C4-2B (cell line): ENCODE data around the gene TMEM89.

ENCODE experiments used
- H3K27ac ChIP-seq: fragments of 450-650 bp; 2 replicates; pipeline ENCODE4 v1.5.1; 2017
- ZFX ChIP-seq: fragments of 450-650 bp; IDR thresholded peaks from 2 replicates; pipeline ENCODE4 v1.6.1; 2017
- TF ChIP-seq, protein P1 (sequence below): fragments of 450-650 bp; conservative IDR thresholded peaks from 2 replicates; pipeline ENCODE4 v1.5.1; 2017; ENCODE audit warnings: mild to moderate bottlenecking

The TMEM89 gene

DNA sequence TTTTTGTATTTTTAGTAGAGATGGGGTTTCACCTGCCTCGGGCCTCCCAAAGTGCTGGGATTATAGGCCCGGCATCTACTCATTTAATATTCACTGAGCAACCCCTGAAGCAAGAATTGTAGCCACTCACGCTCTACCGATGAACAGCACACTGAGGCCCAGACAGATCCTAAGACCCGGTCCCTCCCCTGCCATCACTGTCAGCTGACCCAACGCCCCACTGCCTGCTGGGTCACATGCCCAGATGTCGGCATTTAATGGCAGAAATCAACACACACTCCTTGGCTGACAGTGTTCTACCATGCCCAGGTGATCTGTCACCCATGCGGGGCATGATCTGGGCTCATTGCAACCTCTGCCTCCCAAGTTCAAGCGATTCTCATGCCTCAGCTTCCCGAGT is 3.2 kb upstream of the TMEM89 start:
- no peak for TF ChIP-seq ZFX
- TF ChIP-seq, protein P1, sequence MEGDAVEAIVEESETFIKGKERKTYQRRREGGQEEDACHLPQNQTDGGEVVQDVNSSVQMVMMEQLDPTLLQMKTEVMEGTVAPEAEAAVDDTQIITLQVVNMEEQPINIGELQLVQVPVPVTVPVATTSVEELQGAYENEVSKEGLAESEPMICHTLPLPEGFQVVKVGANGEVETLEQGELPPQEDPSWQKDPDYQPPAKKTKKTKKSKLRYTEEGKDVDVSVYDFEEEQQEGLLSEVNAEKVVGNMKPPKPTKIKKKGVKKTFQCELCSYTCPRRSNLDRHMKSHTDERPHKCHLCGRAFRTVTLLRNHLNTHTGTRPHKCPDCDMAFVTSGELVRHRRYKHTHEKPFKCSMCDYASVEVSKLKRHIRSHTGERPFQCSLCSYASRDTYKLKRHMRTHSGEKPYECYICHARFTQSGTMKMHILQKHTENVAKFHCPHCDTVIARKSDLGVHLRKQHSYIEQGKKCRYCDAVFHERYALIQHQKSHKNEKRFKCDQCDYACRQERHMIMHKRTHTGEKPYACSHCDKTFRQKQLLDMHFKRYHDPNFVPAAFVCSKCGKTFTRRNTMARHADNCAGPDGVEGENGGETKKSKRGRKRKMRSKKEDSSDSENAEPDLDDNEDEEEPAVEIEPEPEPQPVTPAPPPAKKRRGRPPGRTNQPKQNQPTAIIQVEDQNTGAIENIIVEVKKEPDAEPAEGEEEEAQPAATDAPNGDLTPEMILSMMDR: no peak
- H3K27ac ChIP-seq: peak overlapping the region; percentile 67

DNA sequence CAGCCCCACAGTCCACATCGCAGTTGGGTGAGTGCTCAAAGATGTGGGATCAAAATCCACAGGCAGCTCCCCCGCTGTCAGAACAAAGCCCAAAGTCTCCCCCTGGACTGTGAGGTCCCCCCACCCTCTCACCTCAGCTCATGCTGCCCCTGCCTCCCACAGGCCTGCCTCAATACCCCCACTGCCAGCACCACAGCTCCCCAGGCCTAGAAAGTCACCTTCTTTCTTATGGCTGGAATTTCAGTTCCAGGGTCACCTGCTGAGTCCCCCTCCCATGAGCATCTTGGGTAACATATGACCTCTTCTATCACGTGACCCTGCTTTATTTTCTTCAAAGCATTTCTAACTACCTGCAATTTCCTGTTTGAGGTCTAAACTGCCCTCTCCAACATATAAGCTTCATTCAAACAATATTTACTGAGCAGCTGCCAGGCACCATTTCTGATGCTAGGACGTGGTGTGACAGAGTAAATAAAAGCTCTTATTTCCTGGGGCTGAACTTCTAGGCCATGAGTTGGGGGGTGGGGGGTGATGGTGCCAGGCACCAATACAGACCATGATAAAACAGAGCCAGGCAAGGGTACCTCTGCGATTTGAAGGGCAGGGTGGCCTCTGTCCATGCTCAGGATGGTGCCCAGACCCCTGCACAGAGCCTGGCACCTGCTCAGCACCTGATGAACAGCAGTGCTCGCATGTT is 2.4 kb upstream of the TMEM89 start:
- TF ChIP-seq, protein P1: no peak
- peak overlapping the region; percentile 67 for H3K27ac ChIP-seq

DNA sequence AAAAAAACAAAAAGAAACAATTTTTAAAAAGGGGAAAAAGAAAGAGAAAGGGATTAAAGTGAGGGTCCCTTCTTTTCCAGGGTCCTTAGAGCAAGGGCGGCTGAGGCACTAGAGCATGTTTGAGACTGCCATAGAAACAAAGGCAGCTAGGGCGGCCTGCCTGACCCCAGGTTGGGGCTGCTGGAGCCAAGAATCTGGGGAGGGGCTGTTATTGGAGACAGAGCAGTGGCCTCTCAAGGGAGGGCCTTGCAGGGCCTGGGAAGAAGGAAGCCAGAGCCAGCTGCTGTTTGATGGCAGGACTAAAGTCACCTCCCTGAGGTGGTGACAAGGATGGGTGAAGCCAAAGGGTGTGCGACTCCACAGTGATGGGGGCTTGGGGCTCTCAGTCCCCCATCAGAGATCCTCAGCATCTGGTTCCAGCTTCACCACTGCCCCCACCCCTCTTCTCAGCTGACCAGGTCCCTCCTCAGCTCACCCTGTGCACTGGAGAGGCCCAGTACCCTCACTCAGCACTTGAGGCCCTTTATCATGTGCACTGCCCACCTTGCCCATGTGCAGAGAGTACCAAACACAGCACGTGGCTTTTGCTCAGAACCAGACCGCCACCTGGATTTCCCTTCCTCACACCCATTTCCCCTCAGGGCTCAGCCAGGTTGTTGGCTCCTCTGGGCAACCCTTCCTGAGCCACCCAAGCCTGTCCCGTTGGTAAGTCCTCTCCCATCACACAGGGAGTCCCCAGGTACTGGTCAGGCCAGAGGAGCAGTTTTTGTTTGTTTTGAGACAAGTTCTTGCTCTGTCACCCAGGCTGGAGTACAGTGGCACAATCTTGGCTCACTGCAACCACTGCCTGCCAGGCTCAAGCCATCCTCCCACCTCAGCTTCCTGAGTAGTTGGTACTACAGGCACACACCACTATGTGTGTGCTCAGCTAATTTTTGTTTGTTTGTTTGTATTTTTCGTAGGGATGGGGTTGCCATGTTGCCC is 1.7 kb downstream of the TMEM89 start:
- TF ChIP-seq, protein P1: no peak
- no peak for TF ChIP-seq ZFX
- peak overlapping the region; percentile 39 for H3K27ac ChIP-seq

DNA sequence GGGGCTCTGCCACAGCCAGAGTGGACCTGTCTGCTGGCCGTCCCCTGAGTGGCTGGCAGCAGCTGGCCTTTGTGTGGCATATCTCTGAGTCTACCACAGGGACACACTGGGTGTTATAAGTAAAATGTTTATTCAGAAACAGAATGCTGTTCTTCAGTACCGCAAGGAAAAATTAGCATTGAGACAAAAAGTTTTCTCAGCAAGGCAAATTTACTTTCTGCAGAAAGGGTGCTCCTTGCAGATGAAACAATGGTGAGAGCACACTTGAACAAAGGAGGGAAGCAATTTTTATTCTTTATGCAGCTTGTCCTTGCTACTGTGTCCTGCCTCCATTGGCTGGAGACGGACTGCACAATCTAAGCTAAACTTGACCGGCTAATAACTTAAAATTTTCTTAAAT is 4.0 kb downstream of the TMEM89 start:
- TF ChIP-seq, protein P1: no peak
- TF ChIP-seq ZFX: no peak
- H3K27ac ChIP-seq: no peak overlapping the region

DNA sequence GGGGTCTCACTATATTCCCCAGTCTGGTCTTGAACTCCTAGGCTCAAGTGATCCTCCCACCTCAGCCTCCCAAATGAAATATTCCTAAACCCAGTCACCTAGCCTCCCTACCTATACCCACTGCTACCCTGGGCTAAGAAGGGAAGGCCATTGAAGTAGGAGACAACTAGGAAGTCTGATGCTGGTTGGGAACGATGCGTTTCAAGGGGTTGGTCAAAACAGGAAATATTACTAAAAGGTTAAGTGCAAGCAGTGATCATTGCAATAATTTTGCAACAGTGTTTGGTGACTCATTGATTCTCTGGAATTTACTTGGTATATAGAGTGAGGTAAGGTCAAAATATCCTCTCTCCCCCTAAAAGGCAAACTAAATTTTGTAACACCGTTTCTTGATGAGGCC is 7.5 kb downstream of the TMEM89 start:
- no peak overlapping the region for H3K27ac ChIP-seq
- TF ChIP-seq, protein P1: no peak
- no peak for TF ChIP-seq ZFX

DNA sequence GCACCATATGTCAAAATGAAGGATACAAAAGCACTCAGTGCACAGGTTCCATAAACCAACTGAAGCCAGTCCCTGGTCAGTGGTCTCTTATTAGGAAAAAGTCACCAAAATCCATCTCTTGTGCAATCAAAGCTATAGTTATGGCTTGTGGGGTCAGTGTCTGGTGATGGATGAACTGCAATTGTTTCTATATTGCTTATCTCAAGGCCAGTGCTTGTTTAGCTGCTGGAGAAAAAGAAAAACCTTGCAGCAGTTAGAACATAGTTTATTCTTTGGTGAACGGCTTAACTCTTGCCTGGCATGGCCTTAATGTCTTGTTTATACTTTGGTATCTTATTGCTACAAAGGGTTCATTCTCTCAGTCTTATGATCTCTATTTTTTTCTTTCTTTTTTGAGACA is 9.3 kb downstream of the TMEM89 start:
- no peak overlapping the region for H3K27ac ChIP-seq
- TF ChIP-seq, protein P1: no peak
- no peak for TF ChIP-seq ZFX
